Glomerular visceral epithelial cell (primary cell): ENCODE results near the gene SLC36A3.

Experiments
- DNase-seq: peaks from one replicate; pipeline ENCODE4 v3.0.0-alpha.2; 2016; ENCODE audit errors: extremely low spot score

Gene SLC36A3

GRCh38 chr5:151298063-151298855 lies 5.3 kb downstream of the SLC36A3 start:
- peak; percentile 34 for DNase-seq

GRCh38 chr5:151296974-151297373 lies 6.6 kb downstream of the SLC36A3 start:
- DNase-seq: no peak

- DNase-seq: no peak
These were observed 7.1 kb downstream of the SLC36A3 start for GRCh38 chr5:151296478-151296830.

GRCh38 chr5:151295791-151296477 lies 7.6 kb downstream of the SLC36A3 start:
- DNase-seq: no peak

- no peak for DNase-seq
These were observed 8.4 kb downstream of the SLC36A3 start for GRCh38 chr5:151295138-151295537.

- DNase-seq: no peak
These were observed 9.9 kb downstream of the SLC36A3 start for GRCh38 chr5:151293624-151294023.

GRCh38 chr5:151288180-151288579 lies 15.4 kb downstream of the SLC36A3 start:
- DNase-seq: no peak

GRCh38 chr5:151286246-151286645 lies 17.3 kb downstream of the SLC36A3 start:
- no peak for DNase-seq

GRCh38 chr5:151285683-151286082 lies 17.9 kb downstream of the SLC36A3 start:
- no peak for DNase-seq

- no peak for DNase-seq
These were observed 19.1 kb downstream of the SLC36A3 start for GRCh38 chr5:151284392-151284967.

- no peak for DNase-seq
These were observed 20.3 kb downstream of the SLC36A3 start for GRCh38 chr5:151283120-151283825.

GRCh38 chr5:151281001-151281639 lies 22.4 kb downstream of the SLC36A3 start:
- DNase-seq: no peak

GRCh38 chr5:151280443-151280842 lies 23.1 kb downstream of the SLC36A3 start:
- no peak for DNase-seq

- no peak for DNase-seq
These were observed 24.7 kb downstream of the SLC36A3 start for GRCh38 chr5:151278845-151279244.

GRCh38 chr5:151275803-151276202 lies 27.8 kb downstream of the SLC36A3 start:
- no peak for DNase-seq

GRCh38 chr5:151274666-151275065 lies 28.9 kb downstream of the SLC36A3 start:
- DNase-seq: no peak

GRCh38 chr5:151271336-151271735 lies 32.2 kb downstream of the SLC36A3 start:
- no peak for DNase-seq

GRCh38 chr5:151270599-151270998 lies 33.0 kb downstream of the SLC36A3 start:
- DNase-seq: peak; percentile 23

- DNase-seq: no peak
These were observed 35.9 kb downstream of the SLC36A3 start for GRCh38 chr5:151267491-151268260.

GRCh38 chr5:151264113-151264512 lies 39.5 kb downstream of the SLC36A3 start:
- no peak for DNase-seq

GRCh38 chr5:151262532-151262931 lies 41.0 kb downstream of the SLC36A3 start:
- no peak for DNase-seq
